ENCODE results near the gene USP17L28. TPM values are rescaled to one million over a fixed set of nuclear protein-coding genes. Genes with fewer than 3 reads are reported as not detected.
"Not testable (repeated sequence)": the region's sequence is repeated elsewhere in the genome, so short reads cannot be mapped to it uniquely, and the experiment has no call there.

The USP17L28 gene
- polyA plus RNA-seq, 1 donor from 2014 or later = not detected

- not testable (repeated sequence) for H3K9me3 ChIP-seq (ENCODE audit: low read length); H3K36me3 ChIP-seq (ENCODE audit: insufficient read depth, low read length); H3K27me3 ChIP-seq (ENCODE audit: insufficient read depth, low read depth, low read length); H3K9me2 ChIP-seq (ENCODE audit: insufficient read depth, low read length); H2AFZ ChIP-seq (ENCODE audit: low read depth, low read length); H3K79me2 ChIP-seq (replicated peaks; ENCODE audit: insufficient read depth, low read length); H3K9ac ChIP-seq (ENCODE audit: low read length); H3K4me2 ChIP-seq (ENCODE audit: low read length); H3K27ac ChIP-seq (ENCODE audit: low read length); H3K4me3 ChIP-seq (ENCODE audit: low read length); H3F3A ChIP-seq (ENCODE audit: insufficient read depth, low read length, poor library complexity, severe bottlenecking); H4K20me1 ChIP-seq (ENCODE audit: insufficient read depth)
Observed at GRCh38 chr4:9350866-9351265, 2.2 kb downstream of the USP17L28 start.

- H3F3A ChIP-seq (ENCODE audit: insufficient read depth, low read length, poor library complexity, severe bottlenecking); H4K20me1 ChIP-seq (ENCODE audit: insufficient read depth); H3K79me2 ChIP-seq (replicated peaks; ENCODE audit: insufficient read depth, low read length); H3K27me3 ChIP-seq (ENCODE audit: insufficient read depth, low read depth, low read length); H3K9me2 ChIP-seq (ENCODE audit: insufficient read depth, low read length); H3K9ac ChIP-seq (ENCODE audit: low read length); H3K4me3 ChIP-seq (ENCODE audit: low read length); H3K9me3 ChIP-seq (ENCODE audit: low read length); H3K4me2 ChIP-seq (ENCODE audit: low read length); H3K27ac ChIP-seq (ENCODE audit: low read length); H3K36me3 ChIP-seq (ENCODE audit: insufficient read depth, low read length); H2AFZ ChIP-seq (ENCODE audit: low read depth, low read length): not testable (repeated sequence)
Observed at GRCh38 chr4:9353338-9353737, 4.6 kb downstream of the USP17L28 start, which contains the start of gene USP17L29. Gene USP17L29, plus strand, starts transcription at chr4:9353638. Its CDS starts 0 bp downstream, at chr4:9353638.

GRCh38 chr4:9362829-9363228 lies 14.1 kb downstream of the USP17L28 start, which contains the start of gene USP17L30:
Gene USP17L30, plus strand, starts transcription at chr4:9363129. Its CDS starts 0 bp downstream, at chr4:9363129.
- H3K9ac ChIP-seq (ENCODE audit: low read length); H3K9me2 ChIP-seq (ENCODE audit: insufficient read depth, low read length); H3K4me2 ChIP-seq (ENCODE audit: low read length); H3K27ac ChIP-seq (ENCODE audit: low read length); H3K27me3 ChIP-seq (ENCODE audit: insufficient read depth, low read depth, low read length); H3K36me3 ChIP-seq (ENCODE audit: insufficient read depth, low read length); H4K20me1 ChIP-seq (ENCODE audit: insufficient read depth); H3K9me3 ChIP-seq (ENCODE audit: low read length); H2AFZ ChIP-seq (ENCODE audit: low read depth, low read length); H3K79me2 ChIP-seq (replicated peaks; ENCODE audit: insufficient read depth, low read length); H3K4me3 ChIP-seq (ENCODE audit: low read length); H3F3A ChIP-seq (ENCODE audit: insufficient read depth, low read length, poor library complexity, severe bottlenecking): not testable (repeated sequence)

GRCh38 chr4:9379881-9380280 lies 31.2 kb downstream of the USP17L28 start:
- H2AFZ ChIP-seq (ENCODE audit: low read depth, low read length); H3K4me2 ChIP-seq (ENCODE audit: low read length); H3F3A ChIP-seq (ENCODE audit: insufficient read depth, low read length, poor library complexity, severe bottlenecking); H3K79me2 ChIP-seq (replicated peaks; ENCODE audit: insufficient read depth, low read length); H4K20me1 ChIP-seq (ENCODE audit: insufficient read depth); H3K9me2 ChIP-seq (ENCODE audit: insufficient read depth, low read length); H3K36me3 ChIP-seq (ENCODE audit: insufficient read depth, low read length); H3K9ac ChIP-seq (ENCODE audit: low read length); H3K27ac ChIP-seq (ENCODE audit: low read length); H3K27me3 ChIP-seq (ENCODE audit: insufficient read depth, low read depth, low read length); H3K9me3 ChIP-seq (ENCODE audit: low read length); H3K4me3 ChIP-seq (ENCODE audit: low read length): not testable (repeated sequence)

- H3K4me2 ChIP-seq (ENCODE audit: low read length); H3K9me3 ChIP-seq (ENCODE audit: low read length); H3K4me3 ChIP-seq (ENCODE audit: low read length); H3K36me3 ChIP-seq (ENCODE audit: insufficient read depth, low read length); H4K20me1 ChIP-seq (ENCODE audit: insufficient read depth); H3K27ac ChIP-seq (ENCODE audit: low read length); H3K79me2 ChIP-seq (replicated peaks; ENCODE audit: insufficient read depth, low read length); H3F3A ChIP-seq (ENCODE audit: insufficient read depth, low read length, poor library complexity, severe bottlenecking); H3K27me3 ChIP-seq (ENCODE audit: insufficient read depth, low read depth, low read length); H3K9me2 ChIP-seq (ENCODE audit: insufficient read depth, low read length); H3K9ac ChIP-seq (ENCODE audit: low read length); H2AFZ ChIP-seq (ENCODE audit: low read depth, low read length): not testable (repeated sequence)
Observed at GRCh38 chr4:9381012-9381534, 32.4 kb downstream of the USP17L28 start.

- Histone ChIP-seq H3F3A (ENCODE audit: insufficient read depth, low read length, poor library complexity, severe bottlenecking) (no peaks in the 10 kb centered on the region), H3K27me3 (ENCODE audit: insufficient read depth, low read depth, low read length) (no peaks in the 10 kb centered on the region), H3K27ac (ENCODE audit: low read length) (no peak overlapping the region), H3K79me2 (replicated peaks; ENCODE audit: insufficient read depth, low read length) (no peaks in the 10 kb centered on the region), H3K4me3 (ENCODE audit: low read length) (no peak overlapping the region), H2AFZ (ENCODE audit: low read depth, low read length) (no peak overlapping the region), H3K36me3 (ENCODE audit: insufficient read depth, low read length) (no peaks in the 10 kb centered on the region), H3K4me2 (ENCODE audit: low read length) (no peak overlapping the region), H3K9me2 (ENCODE audit: insufficient read depth, low read length) (no peaks in the 10 kb centered on the region), H4K20me1 (ENCODE audit: insufficient read depth) (no peaks in the 10 kb centered on the region), H3K9ac (ENCODE audit: low read length) (no peak overlapping the region), H3K9me3 (ENCODE audit: low read length) (no peaks in the 10 kb centered on the region)
- TF ChIP-seq CTCF (IDR thresholded peaks at IDR 0.05; ENCODE audit: poor library complexity, severe bottlenecking) (no peak), RAD21 (conservative IDR thresholded peaks at IDR 0.05) (no peak), REST (IDR thresholded peaks at IDR 0.05; ENCODE audit: borderline replicate concordance) (no peak), POLR2AphosphoS5 (IDR thresholded peaks at IDR 0.05) (no peak), SMC3 (conservative IDR thresholded peaks at IDR 0.05; ENCODE audit: poor library complexity) (no peak)
Observed at GRCh38 chr4:9384126-9384525, 35.4 kb downstream of the USP17L28 start.

Measured in neural cell (in vitro differentiated cells).